ENCODE data around the gene CTCF.

GRCh38 chr16:67659675-67660563, 97.6 kb downstream of the CTCF start, which contains the start of gene ACD:
- TF ChIP-seq EZH2phosphoT487 (IDR thresholded peaks at IDR 0.05; ENCODE audit: borderline replicate concordance) (no peak), CTCF (conservative IDR thresholded peaks at IDR 0.05; ENCODE audit: low read length) (no peak)
